Mucosa of gallbladder (tissue), 1 donor: ENCODE measurements around the gene NMNAT2. TPM values are rescaled to one million over a fixed set of nuclear protein-coding genes. Genes with fewer than 3 reads are reported as not detected.

ENCODE experiments used
- DNase-seq: peaks from one replicate; pipeline ENCODE4 v3.0.0-alpha.2; 2020; ENCODE audit warnings: low spot score
- total RNA-seq: library from RNA; stranded (reverse); gene quantifications from one replicate; pipeline ENCODE4 v1.2.1, GENCODE V29; 2021
- donor health status: DM: no; HTN: no; CAD: no.

NMNAT2 gene
- total RNA-seq, 1 donor from 2014 or later, result 16.9 TPM

DNA sequence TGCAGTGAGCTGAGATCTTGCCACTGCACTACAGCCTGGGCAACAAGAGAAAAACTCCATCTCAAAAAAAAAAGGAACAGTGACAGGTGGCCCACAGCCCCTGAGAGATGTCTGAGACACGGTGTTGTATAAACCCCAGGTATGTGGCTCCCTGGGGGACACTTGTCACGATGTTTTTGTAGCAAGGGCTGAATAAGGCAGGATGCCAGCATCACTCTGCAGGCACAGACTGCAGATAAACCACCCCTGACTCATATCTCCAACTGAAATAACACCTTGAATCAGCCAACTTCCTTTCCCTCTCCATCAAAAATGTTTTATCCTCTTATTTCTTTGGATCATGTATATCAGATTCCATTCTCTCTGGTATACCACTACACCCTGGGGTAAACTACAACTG lies 52.5 kb downstream of the NMNAT2 start:
- no peak for DNase-seq

GRCh38 chr1:183365093-183365492 lies 53.1 kb downstream of the NMNAT2 start:
- DNase-seq, result no peak

DNA sequence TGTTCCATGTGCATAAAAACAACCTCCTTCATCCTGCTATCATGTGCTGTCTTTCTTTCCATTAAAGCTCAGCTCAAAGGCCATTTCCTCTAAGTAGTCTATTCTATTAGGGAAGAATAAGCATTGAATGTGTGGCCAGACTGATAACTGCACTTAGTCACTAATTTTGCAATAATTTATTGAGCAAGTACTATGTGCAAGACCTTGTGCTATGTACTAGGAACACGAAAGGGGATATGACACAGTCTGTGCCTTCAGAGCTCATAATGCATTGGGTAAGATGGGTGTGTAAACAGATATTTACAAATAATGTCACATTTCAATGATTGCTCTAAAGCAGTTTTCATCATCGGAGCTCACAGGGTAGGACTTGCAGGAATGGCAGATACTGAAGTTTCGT lies 54.2 kb downstream of the NMNAT2 start:
- no peak for DNase-seq

DNA sequence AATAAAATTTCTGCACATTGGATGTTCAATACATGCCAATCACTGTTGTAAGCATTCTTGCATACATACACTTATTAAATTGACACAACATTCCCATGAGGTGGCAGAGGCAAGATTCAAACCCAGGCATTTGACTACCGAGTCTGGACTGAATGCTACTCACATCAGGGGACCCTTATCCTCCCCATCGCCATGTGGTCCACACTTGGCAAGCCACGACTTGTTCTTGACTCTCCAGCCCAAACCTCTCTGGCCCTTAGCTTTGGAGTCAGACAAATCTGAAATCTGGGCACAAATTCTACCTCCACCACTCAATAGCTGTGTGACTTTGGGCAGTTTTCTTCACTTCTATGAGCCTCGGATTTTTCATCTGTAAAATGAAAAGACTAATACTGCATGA lies 57.1 kb downstream of the NMNAT2 start:
- DNase-seq, result no peak

DNA sequence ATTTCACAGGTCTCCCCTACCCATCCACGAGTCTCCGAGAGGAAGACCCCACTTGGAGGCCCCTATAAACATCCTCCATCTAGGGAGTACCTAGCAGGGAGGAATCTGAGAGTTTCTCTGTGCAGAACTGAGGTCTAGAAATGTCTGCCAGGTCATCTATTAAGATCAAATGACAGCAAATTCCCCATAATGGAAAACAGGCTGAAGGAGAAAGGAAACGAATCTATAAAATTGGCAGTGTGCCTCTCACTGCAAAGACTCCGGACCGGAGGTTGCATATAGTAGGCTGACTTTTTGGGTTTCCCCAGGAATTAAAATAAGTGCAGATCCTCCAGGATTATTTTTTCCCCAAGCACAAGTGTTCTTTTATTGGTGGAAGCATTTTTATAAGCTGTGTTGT lies 57.7 kb downstream of the NMNAT2 start:
- DNase-seq, result no peak

DNA sequence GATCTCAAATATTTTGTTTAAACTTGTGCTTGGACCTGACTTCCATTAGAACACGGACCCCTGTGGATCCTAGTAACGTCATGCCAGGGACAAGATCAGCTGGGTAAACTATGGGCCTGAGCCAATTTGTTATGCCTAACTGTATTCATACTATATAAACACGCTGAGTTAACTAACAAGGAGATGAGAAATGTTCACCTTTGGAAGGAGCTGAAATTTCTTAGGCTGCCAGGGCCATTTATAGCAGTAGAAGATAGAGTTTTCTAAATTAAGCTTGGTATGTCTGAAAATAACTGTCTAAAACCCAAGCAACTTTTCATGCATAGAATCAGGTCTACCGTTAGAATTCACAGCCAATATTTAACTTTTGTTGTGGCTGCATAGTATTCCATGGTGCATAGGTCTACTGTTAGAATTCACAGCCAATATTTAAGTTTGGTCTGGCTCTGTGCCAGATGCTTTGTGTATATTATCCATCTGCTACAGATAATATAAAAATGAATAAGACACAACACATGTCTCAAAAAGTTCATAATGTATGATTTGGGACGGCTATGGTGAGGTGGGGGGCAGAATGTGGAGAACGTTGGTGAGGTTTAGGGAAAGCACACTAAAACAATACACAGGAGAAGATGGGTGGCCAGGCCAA lies 61.5 kb downstream of the NMNAT2 start:
- DNase-seq, result no peak

GRCh38 chr1:183355797-183356196 lies 62.4 kb downstream of the NMNAT2 start:
- DNase-seq, result no peak

GRCh38 chr1:183355181-183355580 lies 63.0 kb downstream of the NMNAT2 start:
- no peak for DNase-seq

DNA sequence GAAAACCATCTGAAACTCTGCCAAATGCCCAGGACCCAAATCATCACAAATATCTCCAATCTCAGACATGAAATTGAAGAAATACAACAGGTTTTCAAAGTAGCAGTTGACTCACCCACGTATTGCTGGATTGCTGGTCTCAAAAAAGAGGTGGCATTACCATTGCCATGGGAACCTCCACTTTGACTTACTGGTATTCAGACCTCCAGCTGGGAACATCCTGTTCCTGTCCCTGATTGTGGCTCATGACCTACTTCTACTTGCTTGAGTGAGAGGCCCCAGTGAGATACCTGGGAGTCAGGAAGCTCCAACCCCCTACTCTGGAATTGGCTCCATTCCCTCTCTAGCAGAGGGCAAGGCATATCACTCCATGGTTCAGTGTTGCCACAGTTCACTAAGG lies 64.6 kb downstream of the NMNAT2 start:
- DNase-seq, result no peak

DNA sequence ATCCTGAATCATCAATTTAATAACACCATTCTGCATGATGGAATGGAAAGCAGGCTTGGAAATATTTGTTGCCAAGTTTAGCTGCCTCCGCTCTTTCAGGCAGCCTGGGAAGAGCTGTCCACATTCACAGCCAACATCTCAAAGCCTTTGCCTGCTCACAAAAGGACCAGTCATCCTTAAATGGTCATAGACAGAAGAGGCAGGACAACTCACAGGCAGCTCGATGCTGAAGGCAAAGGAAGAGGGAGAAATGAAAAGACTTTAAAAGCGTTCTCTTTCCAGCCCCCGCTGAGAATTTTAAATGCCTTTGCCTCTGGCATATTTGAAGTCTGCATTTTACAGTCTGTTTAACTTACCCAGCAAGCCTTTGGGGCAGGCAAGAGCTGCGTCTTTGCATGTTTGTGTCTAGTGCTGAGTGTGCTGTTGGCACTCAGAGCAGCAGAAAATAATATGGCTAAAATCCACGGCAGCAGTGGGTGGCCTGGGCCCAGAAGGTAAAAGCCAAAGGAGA lies 68.9 kb downstream of the NMNAT2 start:
- DNase-seq, result no peak

- DNase-seq, result no peak
Measured at GRCh38 chr1:183346276-183346732, 71.9 kb downstream of the NMNAT2 start.

DNA sequence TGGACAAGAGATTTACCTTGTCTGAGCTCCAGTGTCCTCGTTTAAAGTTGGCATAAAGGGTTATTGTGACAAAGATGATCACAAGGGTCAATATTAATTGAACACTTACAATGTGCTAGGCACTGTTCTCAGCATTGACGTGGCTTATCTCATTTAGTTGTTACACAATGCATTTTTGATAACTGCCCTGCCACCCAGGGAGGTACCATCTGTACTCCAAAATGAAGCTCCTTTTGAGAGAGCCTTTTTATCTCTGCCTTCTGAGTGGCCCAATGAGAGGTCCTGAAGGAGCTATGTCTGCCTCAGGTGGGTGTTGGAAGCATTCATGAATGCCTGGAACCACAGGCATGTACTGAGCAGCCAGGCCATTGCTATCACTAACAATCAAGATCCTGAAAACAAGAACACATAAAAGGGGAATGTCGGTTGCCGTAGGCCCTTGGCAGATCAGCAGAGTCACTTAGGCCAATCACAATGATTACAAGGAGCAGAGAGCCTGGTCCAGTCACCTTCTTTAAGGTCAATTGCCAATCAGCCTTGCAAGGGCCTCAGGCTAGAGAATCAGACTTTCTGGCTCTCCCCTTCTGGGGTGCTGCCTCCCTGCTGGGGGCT lies 78.5 kb downstream of the NMNAT2 start:
- no peak for DNase-seq

DNA sequence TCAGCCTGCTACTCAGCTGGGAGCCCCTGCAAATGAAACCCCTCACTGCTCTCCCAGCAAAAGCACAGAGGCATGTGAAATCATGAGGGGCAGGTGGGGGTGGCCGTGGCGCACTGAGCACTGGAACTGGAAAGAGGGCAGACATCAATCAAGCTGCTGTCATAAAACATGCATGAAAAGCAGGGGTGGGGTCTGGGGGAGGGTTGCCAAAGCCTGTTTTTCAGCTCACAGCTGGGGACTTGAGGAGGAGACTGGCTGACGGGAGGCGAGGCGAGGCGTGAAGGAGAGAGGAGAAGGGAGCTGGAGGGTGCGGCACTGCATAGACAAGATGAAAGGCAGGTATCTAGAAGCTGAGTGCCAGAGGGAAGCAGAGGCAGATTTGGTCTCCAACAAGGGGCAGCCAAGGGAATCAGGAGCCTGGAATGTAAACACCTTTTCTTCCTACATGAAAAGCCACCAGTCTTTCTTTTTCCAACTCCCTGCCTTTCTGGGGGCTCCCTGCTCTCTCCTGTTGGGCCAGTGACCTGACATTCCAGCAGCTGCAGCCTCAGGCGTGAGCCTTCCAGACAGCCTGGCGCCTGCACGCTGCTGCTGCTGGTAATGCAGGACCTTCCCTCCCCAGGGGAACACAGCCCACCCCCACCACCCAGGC lies 87.0 kb downstream of the NMNAT2 start:
- DNase-seq, result no peak

DNA sequence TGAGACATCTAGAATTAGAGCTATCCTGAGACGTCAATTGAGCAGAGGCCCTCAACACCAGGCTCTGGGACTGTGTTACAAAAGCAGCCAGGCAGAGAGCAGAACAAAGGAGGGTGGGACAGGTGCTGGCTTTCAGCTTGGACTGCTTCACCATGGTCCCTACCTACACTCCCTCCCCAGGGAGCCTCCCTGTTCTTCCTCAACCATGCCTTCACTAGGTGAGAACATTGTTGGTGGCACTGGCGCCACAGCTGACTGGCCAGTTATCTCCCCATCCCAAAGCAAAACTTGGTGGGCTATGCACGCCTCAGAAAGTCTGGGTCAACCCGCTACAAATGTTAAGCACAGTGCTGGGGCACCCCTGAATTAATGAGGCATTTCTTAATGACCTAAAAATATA lies 87.8 kb downstream of the NMNAT2 start:
- no peak for DNase-seq

DNA sequence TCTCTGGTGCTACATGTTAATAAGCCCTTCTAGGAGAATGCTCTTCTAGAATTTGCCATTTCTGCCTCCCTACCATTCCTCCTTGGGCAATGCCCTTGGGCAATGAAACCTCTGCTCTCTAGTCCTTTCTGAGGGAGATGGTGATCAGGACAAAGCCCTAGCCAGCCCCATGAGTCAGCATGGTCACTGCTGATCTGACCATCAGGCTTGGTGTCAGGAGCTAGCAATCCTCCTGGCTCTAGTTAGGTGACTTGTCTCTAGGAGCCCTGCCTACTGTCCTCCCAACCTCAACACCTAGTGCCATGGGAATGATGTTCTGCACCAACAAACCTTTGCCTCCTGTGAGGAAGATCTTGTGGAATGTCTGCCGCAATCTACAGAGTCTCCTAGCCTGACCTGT lies 89.8 kb downstream of the NMNAT2 start:
- DNase-seq, result no peak

DNA sequence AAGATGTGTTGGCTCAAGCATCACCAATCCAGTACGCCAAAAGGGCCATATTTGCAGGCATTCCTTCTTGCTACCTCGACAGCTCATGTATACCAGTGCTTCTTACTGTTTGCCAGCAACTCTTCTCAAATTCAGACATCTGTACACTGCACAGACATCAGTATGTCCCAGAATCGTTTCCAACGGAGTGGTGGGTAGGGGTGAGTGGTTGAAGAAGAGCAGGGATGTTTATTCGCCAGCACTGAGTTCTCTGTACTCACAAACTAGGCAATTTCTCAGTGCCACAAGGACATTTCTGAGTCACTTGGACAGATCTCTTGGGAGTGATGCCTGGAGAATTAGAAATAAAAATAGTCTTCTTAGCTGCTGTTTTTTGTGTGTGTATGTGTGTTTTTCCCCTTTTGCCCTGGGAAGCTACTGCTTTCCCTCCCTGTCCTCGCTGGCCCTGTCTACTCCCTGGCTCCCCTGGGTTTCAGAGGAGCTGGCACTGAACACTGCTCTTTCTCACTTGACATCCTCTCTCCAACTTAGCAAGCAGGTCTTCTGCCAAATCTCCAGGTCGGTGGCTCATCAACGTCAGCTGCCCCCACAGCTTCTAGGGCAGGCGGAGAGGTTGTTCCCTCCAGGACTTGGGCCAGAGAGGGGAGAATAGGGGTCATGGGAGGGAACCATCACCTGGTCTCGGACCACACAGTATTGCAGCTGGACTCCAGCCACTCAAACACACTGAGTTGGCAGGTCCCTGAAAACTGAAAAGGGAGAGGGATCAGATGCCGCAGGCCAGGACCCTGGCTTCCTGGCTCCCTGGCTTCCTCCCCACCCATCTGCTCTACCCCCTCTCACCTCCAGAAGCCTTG lies 90.5 kb downstream of the NMNAT2 start:
- DNase-seq, result peak; percentile 50

DNA sequence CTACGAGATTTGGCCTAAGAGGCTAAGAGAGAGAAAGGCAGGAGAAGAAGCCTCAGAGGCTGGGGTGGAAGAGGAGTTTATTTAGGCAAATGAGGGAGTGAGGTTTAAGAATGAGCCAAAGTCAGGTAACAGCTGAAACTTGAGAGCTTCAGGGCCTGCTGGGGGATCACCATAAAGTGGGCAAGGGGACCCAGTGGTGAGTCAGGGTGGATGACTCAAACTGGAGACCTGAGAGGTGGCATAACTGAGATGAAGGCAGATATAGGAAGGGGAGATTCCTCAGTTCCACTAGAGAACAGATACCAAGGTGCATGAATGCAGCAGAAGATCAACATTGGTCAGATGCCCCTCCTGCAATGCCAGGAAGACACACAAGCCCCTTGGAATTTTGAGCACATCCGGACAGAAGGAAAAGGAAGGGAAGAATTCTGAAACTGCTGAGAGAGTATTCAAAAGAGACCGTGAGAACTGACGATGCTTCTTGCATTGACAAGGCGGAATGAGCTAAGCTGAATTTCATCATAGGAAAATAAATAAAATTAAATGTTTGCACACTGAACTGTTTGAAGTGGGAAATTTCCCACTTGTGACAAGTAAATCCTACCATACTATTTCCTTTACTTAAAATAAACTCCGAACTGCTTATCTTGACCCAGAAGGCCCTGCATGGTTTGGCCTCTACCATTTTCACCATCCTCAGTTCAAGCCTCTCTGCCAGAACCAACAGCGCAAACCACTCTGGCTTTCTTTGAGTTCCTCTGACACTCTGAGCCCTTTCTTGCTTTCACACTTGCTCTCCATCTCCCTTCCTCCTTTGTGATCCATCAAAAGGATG lies 94.1 kb downstream of the NMNAT2 start:
- no peak for DNase-seq

DNA sequence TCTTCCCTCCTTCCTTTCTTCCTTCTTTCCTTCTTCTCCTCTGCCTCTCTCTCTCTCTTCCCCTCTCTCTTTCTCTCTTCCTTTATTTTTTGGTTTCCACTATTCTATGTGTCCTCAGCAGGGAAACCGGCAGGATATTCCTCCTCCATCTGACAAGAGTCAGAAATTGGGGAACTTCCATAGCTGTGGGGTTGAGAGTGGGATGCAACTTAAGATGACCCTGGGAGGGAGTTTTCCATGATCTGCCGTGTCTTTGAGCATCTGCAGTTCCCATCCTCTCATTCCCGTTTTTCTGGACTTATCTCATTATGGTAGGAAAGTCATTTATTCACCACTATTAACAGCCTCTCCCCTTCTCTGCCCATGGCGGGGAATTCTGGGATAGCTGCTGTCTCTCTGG lies 98.6 kb downstream of the NMNAT2 start:
- DNase-seq, result no peak

DNA sequence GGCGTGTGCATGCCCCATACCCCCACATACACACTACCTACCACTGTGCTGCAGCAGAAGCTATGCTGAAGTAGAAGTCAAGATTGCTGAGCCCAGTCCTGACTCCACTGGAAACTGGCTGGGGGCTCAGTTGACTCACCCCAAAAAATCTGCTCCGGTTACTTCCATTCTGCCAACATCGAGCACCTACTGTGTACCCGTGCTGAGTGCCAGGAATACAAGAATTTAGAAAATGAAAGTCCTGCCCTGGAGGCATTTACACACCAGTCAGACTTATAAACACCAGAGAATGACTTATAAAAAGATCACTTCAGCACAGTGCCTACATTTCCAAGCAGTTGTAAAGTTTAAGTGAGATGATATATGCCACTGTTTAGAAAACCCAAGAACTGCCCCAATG lies 99.1 kb downstream of the NMNAT2 start:
- DNase-seq, result no peak

- peak; percentile 74 for DNase-seq
Measured at GRCh38 chr1:183318433-183318832, 99.7 kb downstream of the NMNAT2 start.
